Loucy (cell line): ENCODE results near the gene MXRA8.

Source experiments
- CTCF ChIP-seq: fragments of 200-600 bp; sonication (generic); conservative IDR thresholded peaks from 2 replicates; pipeline ENCODE4 v1.5.1; 2014; ENCODE audit warnings: mild to moderate bottlenecking, antibody characterized with exemption, low read length
- EZH2phosphoT487 ChIP-seq: fragments of 200-600 bp; IDR thresholded peaks from 2 replicates; pipeline ENCODE4 v1.6.1; 2018; ENCODE audit warnings: antibody characterized with exemption, mild to moderate bottlenecking, moderate library complexity, borderline replicate concordance

- TF ChIP-seq CTCF, result no peak
- no peak for TF ChIP-seq EZH2phosphoT487
These were observed 23.5 kb downstream of the MXRA8 start for GRCh38 chr1:1334835-1335234.
